T-cell (primary cell): ENCODE measurements around the gene LYST. TPM values are rescaled to one million over a fixed set of nuclear protein-coding genes. Genes with fewer than 3 reads are reported as not detected.

ENCODE experiments used
- ATAC-seq, 4 experiments: fragments of 200-7000 bp in 3 of 4; fragments of 150-1000 bp in 1 of 4; cut with Tn5 transposase; replicated peaks in 1 of 4; 1 replicate in 3 of 4; 2 replicates in 1 of 4; pipeline ENCODE4 v1.10.0; 2021; ENCODE audit warnings: moderate library complexity in 3 of 4, mild to moderate bottlenecking in 2 of 4, moderate number of reproducible peaks in 1 of 4
- CTCF ChIA-PET, 2 donors: fragments of 300-600 bp; sonication (Branson Sonifier 250); formaldehyde crosslinking; loops; one replicate each; lab custom pipeline; 2022; ENCODE audit warnings: antibody characterized with exemption in 2 of 2; lab: Charles Lee
- POLR2A ChIA-PET, 2 donors: fragments of 300-600 bp; sonication (Branson Sonifier 250); formaldehyde crosslinking; loops; one replicate each; lab custom pipeline; 2022; ENCODE audit warnings: antibody characterized with exemption in 2 of 2; lab: Charles Lee
- DNase-seq, 35 experiments: peaks; one replicate each; pipeline versions ENCODE4 v3.0.0 to v3.0.0-alpha.2; 2013 to 2023
- H3K27ac ChIP-seq: one replicate; pipeline ENCODE4 v1.5.1; 2013; ENCODE audit warnings: low read length
- H3K27me3 ChIP-seq, 2 experiments: replicated peaks in 1 of 2; 1 replicate in 1 of 2; 2 replicates in 1 of 2; pipeline versions ENCODE4 v1.6.1 to v1.7.0; 2013; ENCODE audit warnings: low read length in 1 of 2, mixed read lengths in 1 of 2; ENCODE audit not compliant: control insufficient read depth in 2 of 2, insufficient read depth in 2 of 2; ENCODE audit errors: extremely low read depth in 1 of 2
- H3K36me3 ChIP-seq, 2 donors: 1 replicate in 1 of 2; 2 replicates in 1 of 2; pipeline versions ENCODE4 v1.6.1 to v1.7.0; 2013; ENCODE audit warnings: low read length in 1 of 2; ENCODE audit not compliant: control insufficient read depth in 2 of 2, insufficient read depth in 1 of 2; ENCODE audit errors: extremely low read depth in 1 of 2
- H3K4me1 ChIP-seq, 2 experiments: 1 replicate in 1 of 2; 2 replicates in 1 of 2; pipeline versions ENCODE4 v1.6.1 to v1.7.0; 2013; ENCODE audit warnings: low read length in 2 of 2, mixed read lengths in 1 of 2; ENCODE audit not compliant: insufficient read depth in 2 of 2, control insufficient read depth in 1 of 2; ENCODE audit errors: extremely low read depth in 1 of 2
- H3K4me3 ChIP-seq, 2 donors: 1 replicate in 1 of 2; 2 replicates in 1 of 2; pipeline versions ENCODE4 v1.5.1 to v1.7.0; 2013; ENCODE audit warnings: mild to moderate bottlenecking in 2 of 2, low read length in 1 of 2, moderate library complexity in 1 of 2; ENCODE audit not compliant: control insufficient read depth in 1 of 2; ENCODE audit errors: extremely low read depth in 1 of 2
- H3K9me3 ChIP-seq: 2 replicates; pipeline ENCODE4 v1.7.0; 2013
- H3K27ac Mint-ChIP-seq, 2 donors: one replicate each; pipeline ENCODE4 v1.8.0; 2020 to 2021; ENCODE audit warnings: mild to moderate bottlenecking in 2 of 2, mixed read lengths in 2 of 2
- H3K27me3 Mint-ChIP-seq, 2 donors: one replicate each; pipeline ENCODE4 v1.8.0; 2021 to 2022; ENCODE audit warnings: mixed read lengths in 2 of 2
- H3K36me3 Mint-ChIP-seq: one replicate; pipeline ENCODE4 v1.8.0; 2021; ENCODE audit warnings: mixed read lengths
- H3K4me1 Mint-ChIP-seq, 3 donors: one replicate each; pipeline ENCODE4 v1.8.0; 2020 to 2022; ENCODE audit warnings: mixed read lengths in 3 of 3, mild to moderate bottlenecking in 1 of 3
- H3K4me3 Mint-ChIP-seq, 3 donors: one replicate each; pipeline ENCODE4 v1.8.0; 2020 to 2022; ENCODE audit warnings: mild to moderate bottlenecking in 3 of 3, mixed read lengths in 3 of 3, moderate library complexity in 3 of 3
- H3K9me3 Mint-ChIP-seq, 3 donors: one replicate each; pipeline ENCODE4 v1.8.0; 2020 to 2022; ENCODE audit warnings: mixed read lengths in 3 of 3
- WGBS: methylation state at CpG from one replicate; pipeline ENCODE4 v1.1.5; 2013; ENCODE audit warnings: missing lambda C conversion rate; ENCODE audit not compliant: insufficient coverage; 5-methylcytosine and 5-hydroxymethylcytosine counted together
- total RNA-seq, 35 experiments: library from RNA in 6 of 35; stranded (reverse) in 6 of 35; fragments of 120-200 nt in 1 of 35; gene quantifications; one replicate each; pipeline versions ENCODE4 v1.2.1 to v1.2.4 and lab custom pipeline; 2013 to 2026

The LYST gene
- total RNA-seq, 5 donors from 2014 or later (not counting 1 experiment from before 2014, with no cell fraction given) = 19.7 to 37.9 (median 29.1) TPM

DNA sequence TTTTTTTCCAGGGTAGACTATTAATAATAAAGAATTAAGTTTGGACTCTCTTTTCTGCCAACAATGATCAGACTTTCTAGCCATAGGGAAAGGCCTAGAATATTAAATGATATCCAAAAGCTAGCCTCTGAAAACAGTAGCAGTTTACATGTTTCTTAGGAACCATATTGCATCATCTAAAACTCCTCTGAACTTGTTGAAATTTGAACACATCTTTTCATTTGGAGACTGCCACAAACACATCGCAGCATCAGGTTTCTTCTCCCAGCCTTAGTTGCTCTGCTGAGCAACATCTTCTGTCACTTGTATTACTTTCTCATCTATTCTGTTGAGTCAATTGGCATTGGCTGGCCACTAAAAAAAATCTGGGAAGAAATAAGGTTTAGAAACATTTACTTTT, 153.9 kb downstream of the LYST start:
- H3K27ac ChIP-seq = no peak overlapping the region
- DNase-seq = no peak
- H3K27me3 ChIP-seq = no peaks in the 10 kb centered on the region
- Mint-ChIP-seq H3K9me3 (no peaks in the 10 kb centered on the region), H3K36me3 (peaks cover 61% of the 10 kb centered on the region), H3K4me3 (no peak overlapping the region), H3K4me1 (no peaks in the 10 kb centered on the region), H3K27ac (no peak overlapping the region), H3K27me3 (no peaks in the 10 kb centered on the region)
- H3K4me1 ChIP-seq = no peaks in the 10 kb centered on the region
- H3K4me3 ChIP-seq = no peak overlapping the region
- H3K9me3 ChIP-seq = no peaks in the 10 kb centered on the region
- ATAC-seq = no peak
- ChIA-PET CTCF (no interaction called here), POLR2A (no interaction called here)
- WGBS = no CpG with 5 or more reads among the region's 1 CpG
- peaks cover 0 to 51% of the 10 kb centered on the region in 2 donors for H3K36me3 ChIP-seq

DNA sequence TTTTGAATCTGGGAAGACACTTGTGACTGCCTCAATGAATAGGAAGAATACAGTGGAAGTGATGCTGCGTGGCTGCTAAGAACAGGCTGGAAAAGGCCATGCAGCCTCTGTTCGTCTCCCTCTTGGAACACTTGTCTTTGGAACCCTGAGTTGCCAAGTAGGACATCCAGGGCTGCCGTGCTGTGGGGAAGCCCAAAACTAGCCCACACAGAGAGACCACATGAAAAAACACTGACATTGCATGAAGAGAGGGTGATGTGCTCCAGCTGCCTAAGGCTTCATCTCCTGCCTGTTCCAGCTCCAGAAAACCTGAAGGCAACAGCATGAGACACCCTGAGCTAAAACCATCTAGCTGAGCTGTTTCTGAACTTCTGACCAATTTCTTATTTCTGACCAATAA, 156.0 kb downstream of the LYST start:
- no CpG with 5 or more reads among the region's 3 CpGs for WGBS
- no peak for ATAC-seq
- DNase-seq = no peak
- Histone ChIP-seq H3K27ac (no peak overlapping the region), H3K4me3 (no peak overlapping the region), H3K9me3 (no peaks in the 10 kb centered on the region), H3K4me1 (no peaks in the 10 kb centered on the region), H3K27me3 (no peaks in the 10 kb centered on the region), H3K36me3 (peaks cover 5 to 53% of the 10 kb centered on the region in 2 donors)
- CTCF ChIA-PET = interaction anchor here in 1 of 2 donors (1.4 kb wide), 1 partner anchor 261 kb away, joined by 3 read pairs; no protein-coding TSS in a partner anchor
- H3K27me3 Mint-ChIP-seq = no peaks in the 10 kb centered on the region
- H3K4me1 Mint-ChIP-seq = no peaks in the 10 kb centered on the region
- H3K36me3 Mint-ChIP-seq = peaks cover 61% of the 10 kb centered on the region
- no peak overlapping the region for H3K4me3 Mint-ChIP-seq
- H3K27ac Mint-ChIP-seq = no peak overlapping the region
- no peaks in the 10 kb centered on the region for H3K9me3 Mint-ChIP-seq
- POLR2A ChIA-PET = no interaction called here

DNA sequence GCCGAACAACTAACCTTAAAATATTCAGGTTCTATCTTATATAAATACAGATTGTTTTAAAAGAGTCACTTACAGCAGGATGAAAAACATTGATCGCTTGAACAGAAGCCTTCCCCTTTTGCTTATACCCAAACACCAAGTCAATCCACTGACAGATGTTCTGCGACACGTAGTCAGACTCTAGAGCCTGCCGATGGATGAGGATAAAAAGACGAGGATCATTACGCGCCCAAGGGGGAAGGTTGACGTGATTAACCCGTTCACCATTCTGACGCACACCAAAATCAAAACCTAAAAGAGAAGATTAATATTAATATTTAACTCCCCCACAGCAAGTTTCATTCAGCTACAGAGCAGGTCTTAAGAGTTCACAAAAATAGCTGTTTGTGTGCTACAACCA, 157.7 kb downstream of the LYST start:
- no peak overlapping the region for H3K4me3 Mint-ChIP-seq
- ChIA-PET POLR2A (no interaction called here), CTCF (no interaction called here)
- DNase-seq = no peak
- H3K36me3 Mint-ChIP-seq = peaks cover 57% of the 10 kb centered on the region
- no CpG with 5 or more reads among the region's 11 CpGs for WGBS
- H3K4me1 Mint-ChIP-seq = no peaks in the 10 kb centered on the region
- H3K27me3 Mint-ChIP-seq = no peaks in the 10 kb centered on the region
- Histone ChIP-seq H3K27ac (no peak overlapping the region), H3K4me1 (no peaks in the 10 kb centered on the region), H3K27me3 (no peaks in the 10 kb centered on the region), H3K4me3 (no peak overlapping the region), H3K9me3 (no peaks in the 10 kb centered on the region), H3K36me3 (peaks cover 5 to 53% of the 10 kb centered on the region in 2 donors)
- H3K9me3 Mint-ChIP-seq = no peaks in the 10 kb centered on the region
- ATAC-seq = no peak
- H3K27ac Mint-ChIP-seq = no peak overlapping the region

DNA sequence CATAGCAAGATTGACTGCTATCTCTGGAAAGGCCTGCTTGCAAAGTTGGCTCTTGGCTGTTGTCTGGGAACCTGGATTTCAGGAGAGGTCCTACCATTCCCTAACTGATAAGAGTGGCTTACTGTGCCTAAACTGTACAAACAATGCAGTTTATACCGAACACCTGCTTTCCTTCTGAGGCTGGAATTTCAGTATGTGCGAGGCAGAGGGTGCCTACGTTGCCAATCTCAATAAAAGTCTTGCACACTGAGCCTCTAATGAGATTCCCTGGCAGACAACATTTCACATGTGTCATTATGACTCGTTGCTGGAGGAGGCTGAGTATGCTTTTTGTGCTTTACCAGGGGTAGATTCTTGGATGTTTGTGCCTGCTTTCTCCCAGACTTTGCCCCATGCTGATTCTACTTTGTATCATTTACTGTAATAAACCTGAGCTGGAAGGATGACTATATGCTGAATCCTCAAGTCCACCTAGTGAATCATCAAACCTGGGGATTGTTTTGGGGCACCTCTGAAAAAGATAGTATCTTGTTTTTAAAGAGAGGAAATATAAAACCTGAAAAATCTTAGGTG, 158.2 kb downstream of the LYST start:
- no peak overlapping the region for H3K4me3 ChIP-seq
- peaks cover 57% of the 10 kb centered on the region for H3K36me3 Mint-ChIP-seq
- H3K27ac Mint-ChIP-seq = no peak overlapping the region
- ATAC-seq (no peak), DNase-seq (no peak)
- 100% methylated on average over 2 of the region's 4 CpGs for WGBS
- CTCF ChIA-PET = no interaction called here
- H3K9me3 Mint-ChIP-seq = no peaks in the 10 kb centered on the region
- H3K27ac ChIP-seq = no peak overlapping the region
- no peaks in the 10 kb centered on the region for H3K9me3 ChIP-seq
- H3K27me3 ChIP-seq = no peaks in the 10 kb centered on the region
- no peaks in the 10 kb centered on the region for H3K4me1 ChIP-seq
- H3K4me1 Mint-ChIP-seq = no peaks in the 10 kb centered on the region
- no peaks in the 10 kb centered on the region for H3K27me3 Mint-ChIP-seq
- POLR2A ChIA-PET = no interaction called here
- H3K36me3 ChIP-seq = peaks cover 5 to 54% of the 10 kb centered on the region in 2 donors
- no peak overlapping the region for H3K4me3 Mint-ChIP-seq

DNA sequence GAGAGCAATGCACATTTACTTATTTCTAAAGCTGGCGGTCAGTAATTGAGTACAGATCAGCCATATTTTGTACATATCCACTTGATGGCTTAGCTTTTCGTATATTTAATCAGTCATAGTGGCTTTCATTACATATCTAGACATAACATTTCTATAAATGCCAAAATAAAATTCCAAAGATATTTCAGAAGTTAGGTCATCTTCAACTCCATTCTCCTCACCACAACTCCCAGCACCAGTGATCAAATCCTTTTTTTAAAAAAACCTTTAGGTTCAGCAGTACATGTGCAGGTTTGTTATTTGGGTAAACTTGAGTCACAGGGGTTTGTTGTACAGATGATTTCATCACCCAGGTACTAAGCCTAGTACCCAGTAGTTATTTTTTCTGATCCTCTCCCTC, 163.2 kb downstream of the LYST start:
- H3K9me3 ChIP-seq = no peaks in the 10 kb centered on the region
- Mint-ChIP-seq H3K36me3 (peaks cover 69% of the 10 kb centered on the region), H3K27me3 (no peaks in the 10 kb centered on the region), H3K4me1 (no peaks in the 10 kb centered on the region), H3K9me3 (no peaks in the 10 kb centered on the region), H3K27ac (no peak overlapping the region), H3K4me3 (no peak overlapping the region)
- no peaks in the 10 kb centered on the region for H3K27me3 ChIP-seq
- H3K4me3 ChIP-seq = no peak overlapping the region
- WGBS = 92% methylated on average over 2 of the region's 2 CpGs
- H3K27ac ChIP-seq = no peak overlapping the region
- no peak for DNase-seq
- peaks cover 10 to 51% of the 10 kb centered on the region in 2 donors for H3K36me3 ChIP-seq
- no peak for ATAC-seq
- POLR2A ChIA-PET = no interaction called here
- CTCF ChIA-PET = no interaction called here
- no peaks in the 10 kb centered on the region for H3K4me1 ChIP-seq

DNA sequence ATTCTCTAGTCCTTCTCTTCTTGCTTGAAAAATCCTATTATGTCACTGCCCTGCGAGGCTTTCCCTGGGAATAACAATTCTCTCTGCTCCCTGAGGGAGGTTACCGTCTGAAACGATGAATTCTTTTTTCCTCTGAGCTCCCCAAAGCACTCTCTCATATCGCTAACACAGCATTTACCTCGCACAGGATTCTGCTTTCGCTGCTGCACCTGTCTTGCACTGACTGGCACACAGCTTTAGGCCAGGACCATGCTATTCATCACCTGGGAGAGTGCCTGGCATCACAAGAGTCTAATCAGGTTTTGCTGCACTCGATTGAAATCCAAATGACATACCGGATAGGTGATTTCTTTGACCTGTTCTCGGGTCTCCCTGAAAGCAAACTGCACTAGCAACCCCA, 164.3 kb downstream of the LYST start:
- Mint-ChIP-seq H3K27me3 (no peaks in the 10 kb centered on the region), H3K36me3 (peaks cover 68% of the 10 kb centered on the region), H3K9me3 (no peaks in the 10 kb centered on the region), H3K4me3 (no peak overlapping the region), H3K4me1 (peaks cover 0 to 3% (median 3%) of the 10 kb centered on the region in 3 donors), H3K27ac (no peak overlapping the region)
- ChIA-PET CTCF (no interaction called here), POLR2A (no interaction called here)
- H3K36me3 ChIP-seq = peaks cover 10 to 47% of the 10 kb centered on the region in 2 donors
- no peaks in the 10 kb centered on the region for H3K9me3 ChIP-seq
- no peaks in the 10 kb centered on the region for H3K4me1 ChIP-seq
- H3K27ac ChIP-seq = no peak overlapping the region
- 97% methylated on average over 9 of the region's 9 CpGs for WGBS
- no peak overlapping the region for H3K4me3 ChIP-seq
- ATAC-seq = no peak
- no peaks in the 10 kb centered on the region for H3K27me3 ChIP-seq
- DNase-seq = no peak
